Stimulated activated CD4-positive, alpha-beta T cell treated with anti-CD3 and anti-CD28 coated beads, Interleukin-4, amount 100 ng/mL, for 24 hours (primary cell): ENCODE data around the gene DDX5.
"Not testable (repeated sequence)": the region's sequence is repeated elsewhere in the genome, so short reads cannot be mapped to it uniquely, and the experiment has no call there.

Experiments
- DNase-seq: peaks from one replicate; pipeline ENCODE4 v3.0.0-alpha.2; 2020

The DDX5 gene

DNA sequence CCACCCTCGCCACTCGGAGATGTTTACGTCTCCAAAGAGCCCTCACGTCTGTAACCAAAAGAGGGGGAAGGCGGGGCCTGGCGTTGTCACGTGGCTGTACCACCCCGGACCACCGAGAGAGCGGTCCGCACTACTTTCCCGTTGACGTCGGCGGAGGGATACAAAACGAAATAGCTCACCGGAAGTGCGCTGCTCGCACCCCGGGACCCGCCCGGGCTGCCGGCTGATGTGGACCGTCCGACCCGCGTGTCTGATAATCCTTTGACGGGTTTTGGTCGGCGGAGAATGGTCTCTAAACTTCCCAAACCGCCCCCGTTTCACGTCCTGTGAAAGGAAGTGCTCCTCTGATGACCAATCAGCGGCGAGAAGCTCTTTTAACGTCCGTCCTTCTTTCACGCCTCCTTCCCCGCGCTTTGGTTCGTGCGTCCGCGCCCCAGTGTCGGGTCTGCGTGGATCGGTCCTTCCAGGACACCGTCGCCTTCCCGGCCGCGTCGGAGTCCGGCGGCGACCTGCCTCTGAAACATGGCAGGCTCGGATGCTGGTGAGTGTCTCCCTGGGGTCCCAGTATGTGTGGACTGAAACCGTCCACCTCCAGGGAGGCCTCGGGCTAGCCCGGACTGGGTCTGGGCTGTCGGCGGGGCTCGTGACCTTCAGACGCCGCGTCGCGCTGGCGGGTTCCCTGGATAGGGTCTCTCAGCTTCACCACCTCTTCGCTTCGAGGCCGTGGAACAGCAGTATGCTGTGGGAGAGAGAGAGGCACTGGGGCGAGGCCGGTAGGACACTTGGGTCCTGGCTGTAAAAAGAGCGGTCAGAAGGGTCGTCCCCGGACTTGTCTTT lies 705 bp upstream of the DDX5 start, which contains the start of gene CEP95:
Gene CEP95 (plus strand): TSS at position 402 of the 837 bp plus-strand sequence. CDS start 121 bp downstream, at position 523.
- DNase-seq: peak; percentile 97

GRCh38 chr17:64505340-64506200 lies 519 bp downstream of the DDX5 start:
- peak; percentile 86 for DNase-seq

DNA sequence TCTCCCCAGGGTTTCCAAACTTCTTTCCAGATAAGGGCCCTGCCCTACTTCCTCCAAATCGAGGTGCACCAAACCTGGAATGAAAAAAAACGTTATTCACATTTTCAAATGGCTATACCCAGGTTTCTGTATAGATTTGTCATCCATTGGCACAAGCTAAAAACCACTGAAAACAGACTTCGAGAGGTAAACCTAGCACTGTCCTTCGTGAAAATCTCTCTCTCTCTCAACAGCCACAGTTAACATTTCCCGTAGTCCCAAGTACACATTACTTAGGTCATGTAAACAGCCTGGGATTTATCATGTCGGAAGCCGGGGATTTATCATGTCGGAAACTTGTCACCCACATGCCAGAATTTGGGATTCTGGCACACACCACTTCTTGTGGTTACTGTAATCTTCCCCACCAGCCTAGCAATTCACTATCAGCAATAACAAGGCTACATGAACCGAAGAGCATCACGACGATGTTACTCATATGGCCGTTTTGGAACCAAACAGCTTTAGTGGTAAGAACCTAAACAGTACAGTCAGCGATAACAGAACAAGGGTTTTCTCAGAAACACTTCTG lies 1.2 kb downstream of the DDX5 start:
- no peak for DNase-seq

DNA sequence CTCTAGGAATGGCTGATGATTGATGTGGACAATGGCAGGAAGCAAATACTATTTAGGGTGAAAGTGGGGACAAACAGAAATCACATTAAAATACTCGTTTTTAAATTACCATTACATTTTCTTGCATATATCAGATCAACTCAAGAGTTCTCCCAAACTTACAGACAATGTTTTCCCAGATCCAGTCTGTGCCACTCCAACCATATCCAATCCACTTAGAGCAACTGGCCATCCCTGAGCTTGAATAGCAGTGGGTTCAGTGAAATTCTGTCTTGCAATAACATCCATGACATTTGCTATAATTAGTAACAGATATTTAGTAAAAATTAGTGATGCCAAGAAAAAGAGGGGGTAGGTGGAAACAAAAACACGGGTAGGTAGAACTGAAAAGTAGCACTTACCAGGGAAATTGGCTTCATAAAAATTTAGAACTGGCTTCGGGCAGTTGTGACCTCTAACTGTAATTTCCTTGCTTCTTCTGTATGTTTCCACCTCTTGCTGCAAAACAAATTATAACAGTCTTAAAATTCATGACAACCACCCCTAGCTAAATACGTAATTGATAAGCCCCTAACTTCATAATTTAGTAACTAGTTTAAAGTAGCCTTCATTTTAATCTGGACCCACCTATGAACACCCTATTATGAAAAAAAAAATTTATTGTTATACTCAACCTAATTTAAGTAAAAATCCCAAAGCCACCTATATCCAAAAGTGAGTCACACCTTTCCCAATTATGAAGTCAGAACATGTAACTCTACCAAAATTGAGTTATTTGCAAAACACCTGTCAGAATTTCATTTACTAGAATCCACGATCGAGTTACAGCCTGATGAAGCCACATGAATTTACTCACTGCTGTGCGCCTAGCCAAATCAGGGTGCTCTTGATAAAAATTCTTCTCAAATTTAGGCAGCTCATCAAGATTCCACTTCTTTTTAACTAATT lies 2.0 kb downstream of the DDX5 start:
- DNase-seq: no peak

DNA sequence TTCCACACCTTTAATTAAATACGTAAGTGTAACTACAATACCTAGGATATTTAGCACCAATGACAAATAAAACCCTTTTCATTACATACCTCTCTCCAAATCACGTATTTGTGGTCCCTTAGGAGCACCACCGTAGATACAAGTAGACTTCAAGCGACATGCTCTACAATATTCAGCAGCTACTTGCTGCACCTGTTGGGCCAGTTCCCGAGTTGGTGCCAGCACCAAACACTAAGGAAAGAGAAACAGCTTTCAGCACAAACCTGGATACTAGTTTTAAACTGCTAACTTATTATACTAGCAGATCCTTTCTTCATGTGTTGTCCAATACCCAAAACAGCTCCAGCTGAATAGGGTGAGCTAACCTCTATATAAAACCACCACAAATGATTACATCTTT lies 2.7 kb downstream of the DDX5 start:
- DNase-seq: no peak

GRCh38 chr17:64502809-64503208 lies 3.3 kb downstream of the DDX5 start:
- no peak for DNase-seq

DNA sequence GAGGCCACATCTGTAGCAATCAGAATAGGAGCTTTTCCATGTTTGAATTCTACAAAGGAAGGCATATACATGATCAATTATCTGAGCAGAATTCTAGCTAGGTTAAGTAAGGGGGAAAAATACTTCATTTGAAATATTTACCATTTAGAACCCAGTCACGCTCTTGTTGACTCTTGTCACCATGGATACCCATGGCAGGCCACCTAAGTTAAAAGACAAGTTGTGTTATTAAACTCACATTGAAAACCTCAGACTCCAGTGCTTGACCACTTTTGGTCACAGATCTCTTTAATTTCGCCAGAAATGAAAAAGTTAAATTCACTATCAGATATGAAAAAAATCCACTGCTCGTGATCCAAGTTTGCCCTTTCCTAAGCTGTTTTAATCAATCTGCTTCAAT lies 4.1 kb downstream of the DDX5 start:
- DNase-seq: no peak

DNA sequence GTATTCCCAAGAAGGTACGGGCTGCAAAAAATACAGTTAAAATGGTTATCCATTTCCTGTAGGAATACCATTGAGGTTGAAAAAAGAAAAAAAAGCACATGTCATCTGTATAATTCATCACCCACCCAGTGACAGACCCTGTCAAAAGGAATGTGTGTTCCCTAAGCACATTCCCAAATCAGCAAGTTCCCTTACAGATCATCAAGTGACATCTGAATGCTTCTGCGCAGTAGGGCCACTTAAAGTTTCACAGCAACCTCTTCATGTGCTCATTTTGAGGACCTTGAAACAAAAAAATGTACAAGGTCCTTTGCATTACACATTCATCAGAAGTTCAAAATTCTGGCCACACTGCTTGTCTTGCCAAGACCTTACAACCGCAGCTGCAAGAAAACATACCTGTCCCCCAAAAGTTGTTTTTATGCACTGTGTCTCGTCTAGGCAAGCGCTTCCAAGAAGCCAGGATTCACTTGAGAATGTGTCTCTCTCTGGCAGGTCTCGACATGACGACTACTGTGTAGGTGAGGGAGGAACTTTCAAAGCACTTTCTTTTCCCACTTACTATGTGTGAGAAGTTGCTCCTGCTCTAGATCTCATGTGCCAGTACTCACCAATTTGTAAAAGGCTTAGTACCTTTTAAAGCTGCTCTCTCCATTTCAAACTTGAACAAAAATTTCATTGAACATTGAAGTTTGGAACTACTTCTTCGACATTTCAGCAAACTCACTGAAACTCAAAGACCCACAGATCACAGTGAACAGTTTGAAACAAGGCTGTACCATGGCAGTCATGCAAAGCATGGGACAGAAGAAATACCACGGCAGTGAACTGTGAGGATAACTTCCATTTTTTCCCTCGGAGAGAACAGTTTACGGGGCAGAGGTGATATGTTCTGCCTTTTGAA lies 5.0 kb downstream of the DDX5 start:
- DNase-seq: no peak

DNA sequence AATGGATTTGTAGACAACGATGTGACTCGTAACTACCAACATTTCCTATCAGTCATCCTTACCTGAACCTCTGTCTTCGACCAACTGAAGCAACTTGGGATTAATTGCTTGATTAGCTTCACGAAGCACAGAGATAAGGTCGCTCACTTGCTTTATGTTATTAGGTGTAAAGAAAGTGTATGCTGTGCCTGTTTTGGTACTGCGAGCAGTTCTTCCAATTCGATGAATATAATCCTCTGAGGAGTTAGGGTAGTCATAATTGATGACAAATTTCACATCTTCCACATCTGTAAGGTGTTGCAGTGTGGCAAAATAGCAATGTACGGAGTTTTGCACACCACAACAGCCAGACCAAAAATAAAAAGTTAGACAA lies 5.6 kb downstream of the DDX5 start:
- no peak for DNase-seq

GRCh38 chr17:64499805-64500486 lies 6.1 kb downstream of the DDX5 start:
- DNase-seq: no peak

DNA sequence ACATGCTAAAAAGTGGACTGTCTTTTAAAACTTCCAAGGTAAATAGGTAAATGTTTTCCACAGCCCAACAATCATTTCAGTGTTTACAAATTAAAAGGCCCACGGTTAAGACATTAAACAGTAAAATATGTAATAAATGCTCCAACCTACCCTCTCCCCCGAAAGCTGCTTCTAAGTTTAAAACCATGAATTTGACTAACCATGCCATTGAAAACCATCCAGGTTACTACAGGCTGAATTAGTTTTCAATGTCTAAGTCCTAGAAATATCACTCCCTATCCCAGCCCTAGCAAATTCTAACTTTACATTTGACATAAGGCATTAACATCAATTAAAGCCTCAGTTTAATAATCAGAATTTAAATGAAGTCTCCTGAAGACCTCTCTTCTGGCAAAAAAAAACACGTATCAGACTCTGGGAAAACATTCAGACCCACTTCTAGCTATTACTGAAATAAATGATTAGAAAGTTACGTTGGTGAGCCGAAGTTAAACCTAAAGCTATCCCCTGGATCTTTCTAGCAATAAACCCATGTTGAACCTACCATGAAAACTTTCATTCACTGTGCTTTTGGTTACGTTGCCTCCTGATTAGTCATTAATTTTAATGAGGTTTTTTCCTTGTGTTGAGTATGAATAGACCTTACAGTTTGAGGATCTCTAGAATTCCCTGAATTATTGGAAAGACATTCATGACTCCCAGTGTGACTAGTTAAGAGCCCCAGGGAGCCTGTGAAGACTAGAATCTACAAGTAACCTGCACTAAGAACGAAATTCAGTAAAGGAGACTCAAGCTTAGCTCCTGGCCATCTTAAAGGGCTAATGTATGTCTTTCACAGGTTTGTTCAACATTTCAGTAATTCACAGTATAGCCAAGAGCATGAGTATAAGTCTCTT lies 7.5 kb downstream of the DDX5 start:
- no peak for DNase-seq

- DNase-seq: peak; percentile 57
Measured at GRCh38 chr17:64497565-64498035, 8.5 kb downstream of the DDX5 start.

DNA sequence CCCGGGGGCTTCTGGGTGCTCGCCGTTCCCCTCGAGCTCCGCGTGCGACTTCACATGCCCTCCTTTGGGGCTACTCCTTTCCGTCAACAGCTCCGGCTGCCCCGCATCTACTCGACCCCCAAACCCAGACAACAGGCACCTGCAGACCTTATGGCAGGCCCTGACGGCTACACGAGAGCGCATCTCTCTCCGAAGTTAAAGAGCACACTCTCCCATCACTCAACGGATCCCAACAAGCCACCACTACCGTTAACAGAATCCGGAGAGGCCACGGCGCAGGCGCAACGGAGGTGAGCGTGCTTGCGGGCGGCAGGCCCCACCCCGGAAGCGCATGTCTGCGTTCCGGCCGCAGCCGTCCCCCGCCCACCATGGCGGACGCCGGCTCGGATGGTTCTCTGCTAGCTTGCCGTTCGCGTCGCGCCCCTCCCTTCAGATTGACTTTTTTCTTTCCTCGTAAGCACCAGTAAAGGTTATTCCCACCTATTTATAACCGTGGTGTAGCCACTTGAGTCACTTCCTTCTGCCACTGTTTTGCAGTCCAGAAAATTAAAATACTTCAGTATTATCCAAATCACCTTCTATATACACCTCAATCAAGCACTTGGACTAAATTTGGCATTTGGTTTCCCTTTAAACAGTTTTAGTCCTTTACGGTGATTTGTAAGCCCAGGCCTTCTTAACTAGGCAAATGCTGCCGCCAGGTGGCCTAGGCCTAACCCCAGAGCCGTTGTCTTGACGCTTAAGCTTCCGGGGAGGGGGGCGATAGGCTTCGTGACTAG lies 9.1 kb downstream of the DDX5 start, which contains the start of gene POLG2:
Gene POLG2 (minus strand): TSS at position 269 of the 779 bp plus-strand sequence. CDS start 86 bp downstream, at position 183.
- DNase-seq: peak; percentile 96

GRCh38 chr17:64496348-64496785 lies 9.7 kb downstream of the DDX5 start:
- DNase-seq: no peak

GRCh38 chr17:64495300-64495699 lies 10.8 kb downstream of the DDX5 start:
- DNase-seq: not testable (repeated sequence)

- no peak for DNase-seq
Measured at GRCh38 chr17:64494121-64494520, 12.0 kb downstream of the DDX5 start.

GRCh38 chr17:64492481-64493109 lies 13.5 kb downstream of the DDX5 start:
- DNase-seq: peak; percentile 43

DNA sequence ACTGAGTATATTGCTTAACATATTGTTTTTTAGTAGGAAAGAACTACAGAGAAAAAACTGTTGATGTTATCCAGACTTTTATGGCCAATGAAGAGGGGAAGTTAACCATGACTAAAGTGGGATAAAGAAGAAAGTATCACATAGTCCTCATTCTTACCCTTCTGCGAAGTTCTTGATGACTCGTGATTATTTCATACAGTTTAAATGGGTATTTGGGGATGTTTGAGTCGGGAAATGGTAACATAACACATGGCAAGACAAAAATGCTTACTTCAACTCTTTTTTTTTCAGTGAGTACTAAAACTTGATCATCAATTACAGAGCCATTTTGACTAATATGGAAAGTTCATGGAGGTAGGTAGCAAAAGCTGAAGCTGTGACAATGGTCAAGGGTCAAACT lies 14.1 kb downstream of the DDX5 start:
- no peak for DNase-seq
